AG04450 (cell line): ENCODE data around the gene IQGAP3. TPM values are rescaled to one million over a fixed set of nuclear protein-coding genes. Genes with fewer than 3 reads are reported as not detected.
"Not testable (repeated sequence)": the region's sequence is repeated elsewhere in the genome, so short reads cannot be mapped to it uniquely, and the experiment has no call there.

Source experiments
- CTCF ChIA-PET: fragments of 300-600, 350-600 bp; formaldehyde crosslinking; extraction: SDS; loops from one replicate; lab custom pipeline; 2022; ENCODE audit warnings: antibody characterized with exemption, inconsistent platforms; lab: Charles Lee
- POLR2A ChIA-PET: fragments of 350-600 bp; formaldehyde crosslinking; extraction: SDS; loops from one replicate; lab custom pipeline; 2021; ENCODE audit warnings: antibody characterized with exemption, inconsistent platforms; lab: Yijun Ruan, JAX
- DNase-seq: peaks from one replicate; pipeline ENCODE4 v3.0.0-alpha.2; 2011; ENCODE audit warnings: low read depth, low spot score
- H3K27ac ChIP-seq: one replicate; pipeline ENCODE4 v1.5.1; 2012; ENCODE audit warnings: low read depth, low read length, control low read depth
- H3K27me3 ChIP-seq: one replicate; pipeline ENCODE4 v1.6.0; 2012; ENCODE audit warnings: low read length; ENCODE audit not compliant: control insufficient read depth, insufficient read depth
- H3K4me3 ChIP-seq: 2 replicates; pipeline ENCODE4 v1.5.1; 2011; ENCODE audit warnings: mild to moderate bottlenecking, low read depth, low read length, control low read depth
- H3K9me3 ChIP-seq: 2 replicates; pipeline ENCODE4 v1.5.1; 2012; ENCODE audit warnings: low read length; ENCODE audit not compliant: control insufficient read depth, insufficient read depth
- CTCF ChIP-seq: IDR thresholded peaks from 2 replicates; pipeline ENCODE4 v1.5.1; 2011; ENCODE audit warnings: low read depth, low read length, control low read depth, inconsistent platforms
- polyA plus RNA-seq: library from polyadenylated mRNA; depleted of rRNA; stranded (reverse); fragments of >200 nt; gene quantifications from 2 replicates; pipeline ENCODE4 v1.2.3, GENCODE V29; 2011

Gene IQGAP3
- polyA plus RNA-seq, 1 experiment, result 6.3 TPM

DNA sequence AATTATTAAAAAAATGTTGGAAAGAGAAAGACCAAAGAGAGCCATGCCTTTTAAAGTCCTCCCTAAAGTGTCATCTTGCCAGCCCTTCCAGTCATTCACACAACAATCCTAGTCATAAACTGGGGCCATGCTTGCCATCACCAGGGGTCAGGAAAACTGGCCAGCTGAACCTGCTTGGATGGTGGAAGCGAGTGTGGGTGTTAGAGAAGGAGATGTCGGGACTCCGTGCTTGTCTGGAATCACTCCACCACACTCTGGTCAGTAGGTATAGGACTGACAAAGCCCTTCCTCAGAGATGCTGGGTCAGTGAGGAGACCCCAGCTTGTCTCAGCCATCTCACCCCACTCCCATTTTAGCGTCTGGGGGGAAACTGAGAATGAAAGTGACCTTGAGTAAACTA lies 43.6 kb upstream of the IQGAP3 start:
- Histone ChIP-seq H3K27ac (no peak overlapping the region), H3K27me3 (peaks cover 41% of the 10 kb centered on the region), H3K4me3 (no peak overlapping the region), H3K9me3 (no peaks in the 10 kb centered on the region)
- CTCF ChIA-PET, result interaction anchor here (2.6 kb wide), 1 partner anchor 11 kb away, joined by 12 read pairs; no protein-coding TSS in a partner anchor
- no peak for DNase-seq
- TF ChIP-seq CTCF, result no peak
- POLR2A ChIA-PET, result no interaction called here

DNA sequence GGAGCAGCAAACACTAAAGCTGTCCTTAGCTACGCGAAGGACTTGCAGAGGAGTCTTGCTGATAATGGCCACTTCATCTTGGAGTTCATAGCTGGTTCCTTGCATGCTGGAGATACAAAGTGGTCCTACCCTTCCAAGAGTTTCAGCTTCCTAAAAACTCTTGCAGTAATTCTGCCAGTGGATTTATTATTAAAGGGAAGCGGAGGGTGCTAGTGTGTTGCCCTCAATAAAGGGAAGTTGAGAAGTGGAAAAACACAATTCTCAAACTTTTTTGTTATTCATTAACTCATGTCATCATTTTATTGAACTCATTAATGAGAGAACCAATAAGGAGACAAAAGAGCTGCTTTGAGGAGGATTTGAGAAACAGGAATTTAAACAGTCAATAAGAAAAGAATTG lies 40.3 kb upstream of the IQGAP3 start:
- Histone ChIP-seq H3K4me3 (no peak overlapping the region), H3K27ac (no peak overlapping the region), H3K27me3 (peaks cover 27% of the 10 kb centered on the region), H3K9me3 (no peaks in the 10 kb centered on the region)
- no peak for TF ChIP-seq CTCF
- DNase-seq, result no peak
- ChIA-PET POLR2A (no interaction called here), CTCF (interaction anchor here (0.7 to 4.9 kb wide), 6 partner anchors 12 to 227 kb away, joined by 3 to 25 read pairs (median 7); no protein-coding TSS in a partner anchor)

DNA sequence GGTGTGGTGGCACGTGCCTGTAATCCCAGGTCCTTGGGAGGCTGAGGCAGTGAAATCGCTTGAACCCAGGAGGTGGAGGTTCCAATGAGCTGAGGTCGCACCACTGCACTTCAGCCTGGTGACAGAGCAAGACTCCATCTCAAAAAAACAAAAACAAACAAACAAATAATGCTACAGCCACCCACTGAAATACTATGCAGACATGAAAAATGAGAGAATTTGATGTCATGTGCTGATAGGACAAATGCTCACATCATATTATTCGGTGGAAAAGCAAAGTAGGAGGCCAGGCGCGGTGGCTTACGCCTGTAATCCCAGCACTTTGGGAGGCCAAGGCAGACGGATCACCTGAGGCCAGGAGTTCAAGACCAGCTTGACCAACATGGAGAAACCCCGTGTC lies 37.7 kb upstream of the IQGAP3 start:
- H3K27ac ChIP-seq, DNase-seq, H3K9me3 ChIP-seq, POLR2A ChIA-PET, H3K4me3 ChIP-seq: not testable (repeated sequence)
- CTCF ChIA-PET, result interaction anchor here (0.6 to 1.2 kb wide), 3 partner anchors 17 to 344 kb away, joined by 3 to 5 read pairs (median 5); no protein-coding TSS in a partner anchor
- peaks cover 23% of the 10 kb centered on the region for H3K27me3 ChIP-seq

DNA sequence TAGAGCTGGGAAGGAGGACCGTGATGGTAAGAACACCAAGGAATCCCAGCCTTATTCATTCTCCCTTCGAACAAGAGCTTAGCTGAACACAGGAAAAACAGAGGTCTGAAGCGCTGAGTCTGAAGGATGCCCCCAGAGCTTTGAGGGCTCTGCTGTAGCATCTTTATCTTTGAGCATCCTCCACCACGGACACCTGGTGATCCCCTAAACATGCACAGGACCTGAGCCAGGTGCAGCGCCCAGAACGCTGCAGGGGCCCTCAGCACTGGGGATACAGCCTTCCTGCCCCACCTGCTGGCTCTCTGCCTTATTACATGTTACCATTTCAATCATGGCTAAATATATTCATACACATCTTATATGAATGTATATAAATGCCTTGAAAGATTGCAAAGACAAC lies 36.6 kb upstream of the IQGAP3 start:
- POLR2A ChIA-PET, result no interaction called here
- no peaks in the 10 kb centered on the region for H3K9me3 ChIP-seq
- no peak overlapping the region for H3K27ac ChIP-seq
- no peak overlapping the region for H3K4me3 ChIP-seq
- peaks cover 18% of the 10 kb centered on the region for H3K27me3 ChIP-seq
- no peak for DNase-seq
- CTCF ChIA-PET, result interaction anchor here (0.5 to 1.8 kb wide), 20 partner anchors 9 to 247 kb away, joined by 3 to 28 read pairs (median 6); partner anchors contain the start of gene TTC24
- peak; percentile 63 for TF ChIP-seq CTCF

DNA sequence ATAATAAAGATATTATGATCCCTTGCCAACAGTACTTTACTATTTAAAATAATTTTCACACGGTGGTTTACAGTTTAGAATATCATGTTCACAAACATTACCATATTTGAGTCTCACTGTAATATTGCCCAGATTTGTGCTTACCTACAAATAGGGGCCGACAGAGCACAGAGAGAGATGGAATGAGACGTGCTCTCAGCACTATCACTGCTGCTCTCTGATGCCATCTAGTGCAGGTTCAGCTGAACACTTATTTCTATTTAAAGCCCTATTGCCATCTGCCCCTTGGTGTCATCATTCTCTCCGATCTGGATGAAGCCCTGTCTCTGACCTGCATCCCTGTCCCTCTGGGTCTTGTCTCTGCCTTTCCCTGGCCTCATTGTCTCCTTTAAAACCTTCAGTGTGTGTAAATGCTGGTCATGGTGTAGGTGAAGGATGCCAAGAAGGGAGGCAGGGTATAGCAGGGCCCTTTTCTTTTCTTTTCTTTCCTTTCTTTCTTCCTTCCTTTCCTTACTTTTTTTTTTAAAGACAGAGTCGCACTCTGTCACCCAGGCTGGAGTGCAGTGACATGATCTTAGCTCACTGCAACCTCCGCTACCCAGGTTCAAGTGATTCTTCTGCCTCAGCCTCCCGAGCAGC lies 35.8 kb upstream of the IQGAP3 start:
- Histone ChIP-seq H3K9me3 (no peaks in the 10 kb centered on the region), H3K4me3 (no peak overlapping the region), H3K27ac (no peak overlapping the region), H3K27me3 (peaks cover 18% of the 10 kb centered on the region)
- ChIA-PET POLR2A (interaction anchor here (0.7 kb wide), 1 partner anchor 16 kb away, joined by 3 read pairs; no protein-coding TSS in a partner anchor), CTCF (interaction anchor here (0.6 to 1.8 kb wide), 20 partner anchors 9 to 223 kb away, joined by 3 to 28 read pairs (median 5); partner anchors contain the start of gene TTC24)
- DNase-seq, result peak; percentile 39
- peak; percentile 91 for TF ChIP-seq CTCF

DNA sequence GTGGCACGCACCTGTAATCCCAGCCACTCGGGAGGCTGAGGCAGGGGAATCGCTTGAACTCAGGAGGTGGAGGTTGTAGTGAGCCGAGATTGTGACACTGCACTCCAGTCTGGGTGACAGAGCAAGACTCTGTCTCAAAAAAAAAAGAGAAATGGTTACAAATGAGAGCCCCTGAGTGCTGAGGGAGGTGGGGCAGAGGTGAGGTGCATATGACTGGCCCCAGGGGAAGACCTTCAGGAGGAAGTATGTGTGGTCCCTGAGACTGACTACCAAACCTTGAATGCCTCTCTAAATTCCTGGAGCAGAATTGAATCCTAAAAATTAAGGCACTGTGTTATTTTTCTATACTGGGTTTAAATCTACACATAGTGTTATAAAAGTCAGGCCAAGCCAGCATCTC lies 35.0 kb upstream of the IQGAP3 start:
- H3K27ac ChIP-seq, DNase-seq, POLR2A ChIA-PET, CTCF ChIA-PET, H3K4me3 ChIP-seq, H3K9me3 ChIP-seq: not testable (repeated sequence)
- H3K27me3 ChIP-seq, result peaks cover 16% of the 10 kb centered on the region
